Choroid plexus epithelial cell (primary cell): ENCODE data around the gene HOXA11.

ENCODE experiments used
- DNase-seq: peaks from one replicate; pipeline ENCODE4 v3.0.0-alpha.2; 2010; ENCODE audit warnings: low read depth
- H3K4me3 ChIP-seq: 2 replicates; pipeline ENCODE4 v1.5.1; 2011; ENCODE audit warnings: low read depth, mild to moderate bottlenecking, control low read depth, low read length, moderate library complexity
- TF ChIP-seq, protein P1 (sequence below): conservative IDR thresholded peaks from 2 replicates; pipeline ENCODE4 v1.5.1; 2011; ENCODE audit warnings: low read depth, mild to moderate bottlenecking, control low read depth, inconsistent platforms, low read length, moderate library complexity

Gene HOXA11

DNA sequence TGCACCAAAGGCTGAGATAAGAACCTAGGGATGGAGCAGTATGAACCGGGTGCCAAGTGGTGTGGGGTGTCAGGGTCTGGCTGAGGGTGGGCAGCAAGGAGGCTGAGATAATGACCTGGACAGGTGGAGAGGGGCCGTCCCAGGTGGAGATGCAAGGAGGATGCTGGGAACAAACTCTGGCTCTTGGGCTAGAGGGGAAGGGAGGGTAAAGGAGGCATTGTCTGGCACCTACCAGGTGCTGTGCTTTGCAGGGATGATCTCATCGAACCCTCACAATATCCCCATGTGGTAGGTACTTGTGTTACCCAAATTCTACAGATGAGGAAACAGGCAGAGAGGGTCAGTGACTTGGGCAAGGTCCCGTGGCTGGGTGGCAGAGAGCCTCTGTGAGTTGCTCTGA, 34.8 kb upstream of the HOXA11 start:
- no peak for DNase-seq
- no peak overlapping the region for H3K4me3 ChIP-seq
- TF ChIP-seq, protein P1, sequence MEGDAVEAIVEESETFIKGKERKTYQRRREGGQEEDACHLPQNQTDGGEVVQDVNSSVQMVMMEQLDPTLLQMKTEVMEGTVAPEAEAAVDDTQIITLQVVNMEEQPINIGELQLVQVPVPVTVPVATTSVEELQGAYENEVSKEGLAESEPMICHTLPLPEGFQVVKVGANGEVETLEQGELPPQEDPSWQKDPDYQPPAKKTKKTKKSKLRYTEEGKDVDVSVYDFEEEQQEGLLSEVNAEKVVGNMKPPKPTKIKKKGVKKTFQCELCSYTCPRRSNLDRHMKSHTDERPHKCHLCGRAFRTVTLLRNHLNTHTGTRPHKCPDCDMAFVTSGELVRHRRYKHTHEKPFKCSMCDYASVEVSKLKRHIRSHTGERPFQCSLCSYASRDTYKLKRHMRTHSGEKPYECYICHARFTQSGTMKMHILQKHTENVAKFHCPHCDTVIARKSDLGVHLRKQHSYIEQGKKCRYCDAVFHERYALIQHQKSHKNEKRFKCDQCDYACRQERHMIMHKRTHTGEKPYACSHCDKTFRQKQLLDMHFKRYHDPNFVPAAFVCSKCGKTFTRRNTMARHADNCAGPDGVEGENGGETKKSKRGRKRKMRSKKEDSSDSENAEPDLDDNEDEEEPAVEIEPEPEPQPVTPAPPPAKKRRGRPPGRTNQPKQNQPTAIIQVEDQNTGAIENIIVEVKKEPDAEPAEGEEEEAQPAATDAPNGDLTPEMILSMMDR = no peak

DNA sequence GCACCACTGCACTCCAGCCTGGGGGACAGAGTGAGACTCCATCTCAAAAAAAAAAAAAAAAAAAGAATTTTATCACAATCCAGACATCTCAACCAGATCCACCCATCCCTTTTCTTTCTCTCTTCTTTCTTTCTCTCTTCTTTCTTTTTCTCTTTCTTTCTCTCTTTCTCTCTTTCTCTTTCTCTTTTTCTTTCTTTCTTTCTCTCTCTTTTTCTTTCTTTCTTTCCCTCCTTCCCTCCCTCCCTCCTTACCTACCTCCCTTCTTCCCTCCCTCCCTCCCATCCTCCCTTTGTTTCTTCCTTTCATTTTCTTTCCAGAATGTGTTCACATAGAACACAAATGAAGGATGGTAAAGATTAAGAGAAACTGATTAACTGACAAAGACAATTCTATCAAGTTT, 32.9 kb upstream of the HOXA11 start:
- TF ChIP-seq, protein P1 = no peak
- no peak for DNase-seq
- no peak overlapping the region for H3K4me3 ChIP-seq

DNA sequence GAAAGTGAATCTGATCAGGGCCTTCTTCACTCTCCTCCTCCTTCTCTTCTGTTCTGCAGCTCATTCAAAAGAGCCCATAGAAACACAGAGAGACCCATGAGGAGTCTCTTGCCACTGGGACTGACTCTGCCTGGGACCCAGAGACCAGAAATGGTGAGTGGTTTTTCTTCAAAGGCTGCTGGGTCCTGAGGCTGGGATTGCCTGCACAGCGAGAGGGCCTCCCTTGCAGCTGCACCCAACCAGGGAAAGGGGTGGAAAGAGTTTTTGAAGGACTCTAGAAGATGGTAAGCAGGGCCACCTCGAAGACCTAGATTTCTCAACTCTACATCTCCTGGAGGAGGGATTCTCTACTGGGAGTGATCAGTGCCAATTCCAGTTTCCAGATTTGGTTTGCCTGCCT, 30.3 kb upstream of the HOXA11 start:
- TF ChIP-seq, protein P1 = no peak
- DNase-seq = no peak
- H3K4me3 ChIP-seq = no peak overlapping the region

DNA sequence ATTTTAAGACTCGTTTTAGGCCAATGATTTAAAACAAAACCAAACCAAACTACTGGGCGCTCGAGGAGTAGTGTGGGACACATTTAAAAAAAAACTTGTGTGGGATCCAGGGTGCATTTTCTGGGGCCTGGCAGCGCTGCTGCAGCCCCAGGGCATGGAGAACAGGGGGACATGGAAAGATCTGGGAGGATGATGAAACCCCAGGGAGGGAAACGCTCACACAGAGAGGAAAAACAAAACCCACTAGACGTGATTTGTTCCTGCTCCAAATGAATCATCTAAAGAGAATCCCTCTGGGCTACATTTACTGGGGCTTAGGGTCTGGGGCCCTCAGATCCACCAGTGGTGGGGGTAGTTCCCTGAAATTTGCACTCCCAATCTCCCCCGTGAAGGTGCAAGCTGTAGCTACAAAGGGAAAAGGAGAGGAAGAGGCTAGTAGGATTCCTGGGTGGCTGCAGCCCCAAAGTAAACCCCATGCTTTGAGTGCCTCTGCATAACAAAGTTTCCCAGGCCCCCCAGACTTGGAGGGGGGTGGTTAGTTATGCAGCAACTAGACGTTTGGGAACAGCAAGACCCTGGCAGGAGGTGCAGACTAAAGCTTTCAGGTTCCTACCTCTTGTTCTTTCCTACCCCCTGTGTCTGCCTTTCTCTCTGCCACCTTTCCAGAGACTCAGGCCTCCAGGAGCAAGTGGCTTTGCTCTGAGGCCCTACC, 29.4 kb upstream of the HOXA11 start:
- H3K4me3 ChIP-seq = no peak overlapping the region
- TF ChIP-seq, protein P1 = no peak
- no peak for DNase-seq

DNA sequence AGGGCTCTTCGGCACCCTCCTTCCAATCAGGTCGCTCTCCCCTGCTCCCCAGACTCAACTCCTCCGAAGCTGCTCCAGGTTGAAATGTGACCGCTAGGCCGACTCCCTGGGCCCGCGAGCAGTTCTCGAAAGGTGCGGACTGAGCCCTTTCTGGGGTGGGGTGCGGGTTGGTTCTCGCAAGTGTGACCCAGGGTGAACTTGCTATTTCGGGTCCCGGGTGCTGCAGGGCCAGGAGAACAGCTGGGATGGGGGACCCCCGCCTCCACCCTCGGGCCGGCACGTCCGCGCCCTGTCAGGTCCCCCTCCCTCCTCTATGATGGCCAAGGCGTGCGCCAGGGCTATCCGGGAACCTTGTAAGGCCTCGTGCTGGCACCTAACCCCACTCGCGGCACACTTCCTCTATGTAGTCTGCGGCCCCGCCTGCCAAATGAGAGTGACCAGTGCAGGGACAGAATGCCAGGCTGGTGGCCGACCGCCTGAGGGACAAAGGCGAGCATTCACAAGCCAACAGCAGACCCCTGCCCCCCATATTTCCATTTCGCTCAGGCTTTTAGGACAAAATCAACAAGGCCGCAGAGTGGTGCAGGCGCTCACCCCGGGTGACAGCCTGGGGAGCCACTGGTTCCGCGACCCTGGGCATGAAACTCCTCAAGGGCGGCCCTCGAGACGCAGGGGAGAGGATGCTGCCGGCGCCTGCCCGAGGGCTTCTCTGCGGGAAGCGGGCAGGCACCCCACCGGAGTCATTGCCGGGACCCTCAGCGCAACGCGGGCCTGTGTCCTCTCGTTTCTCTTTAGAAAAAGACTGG, 28.6 kb upstream of the HOXA11 start:
- TF ChIP-seq, protein P1 = no peak
- DNase-seq = no peak
- H3K4me3 ChIP-seq = no peak overlapping the region

DNA sequence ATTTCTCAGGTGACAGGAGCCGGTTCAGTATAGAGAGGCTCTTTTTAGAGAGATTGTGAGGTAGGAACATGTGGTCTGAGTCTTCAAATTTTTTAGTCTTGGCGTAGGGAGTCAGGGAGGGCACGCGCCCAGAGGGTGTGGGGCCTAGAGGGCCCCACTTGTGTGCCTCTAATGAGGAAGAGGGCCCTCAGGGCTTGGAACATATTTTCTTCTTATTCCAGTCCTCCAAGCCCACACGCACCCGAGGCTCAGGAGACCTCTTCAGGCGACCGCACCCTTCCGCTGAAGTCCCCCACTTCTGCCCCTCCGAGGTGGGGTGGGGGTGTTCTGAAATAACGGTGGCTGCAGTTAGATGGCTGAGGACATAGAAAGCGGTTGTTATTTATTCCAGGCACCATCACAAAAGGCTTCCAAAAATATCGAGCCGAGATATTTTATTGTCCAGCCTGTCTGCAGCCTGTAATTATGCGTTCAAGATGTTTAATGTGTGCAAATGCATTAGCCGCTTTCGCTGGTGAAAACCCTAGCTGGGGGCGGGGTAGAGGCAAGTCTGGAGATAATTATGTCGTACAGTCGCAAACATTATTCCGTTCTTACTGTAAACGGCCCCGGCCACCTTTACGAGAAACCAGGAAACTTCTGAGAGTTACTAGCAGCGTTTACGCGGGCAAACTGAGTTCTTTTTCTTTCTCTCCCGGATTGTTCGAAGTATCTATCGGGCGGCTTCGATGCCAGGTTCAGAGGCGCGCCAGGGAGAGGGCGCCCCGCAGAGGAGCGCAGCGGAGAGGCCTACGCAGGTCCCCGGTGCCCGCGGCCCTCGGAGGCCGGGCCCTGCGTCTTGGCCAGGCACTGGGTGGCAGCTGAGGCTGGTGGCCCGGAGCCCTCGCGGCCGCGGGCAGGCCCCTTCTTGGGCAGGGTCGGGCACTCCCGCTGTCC, 27.7 kb upstream of the HOXA11 start:
- no peak overlapping the region for H3K4me3 ChIP-seq
- TF ChIP-seq, protein P1 = no peak
- DNase-seq = no peak
